GM12872 (cell line): ENCODE measurements around the gene CADPS.

ENCODE experiments used
- TF ChIP-seq, protein P1 (sequence below): IDR thresholded peaks from 3 replicates; pipeline ENCODE4 v1.5.1; 2011; ENCODE audit warnings: low read depth, mild to moderate bottlenecking, low read length, moderate library complexity; ENCODE audit not compliant: insufficient read depth

CADPS gene

GRCh38 chr3:62688812-62689211, 186.4 kb downstream of the CADPS start:
- TF ChIP-seq, protein P1, sequence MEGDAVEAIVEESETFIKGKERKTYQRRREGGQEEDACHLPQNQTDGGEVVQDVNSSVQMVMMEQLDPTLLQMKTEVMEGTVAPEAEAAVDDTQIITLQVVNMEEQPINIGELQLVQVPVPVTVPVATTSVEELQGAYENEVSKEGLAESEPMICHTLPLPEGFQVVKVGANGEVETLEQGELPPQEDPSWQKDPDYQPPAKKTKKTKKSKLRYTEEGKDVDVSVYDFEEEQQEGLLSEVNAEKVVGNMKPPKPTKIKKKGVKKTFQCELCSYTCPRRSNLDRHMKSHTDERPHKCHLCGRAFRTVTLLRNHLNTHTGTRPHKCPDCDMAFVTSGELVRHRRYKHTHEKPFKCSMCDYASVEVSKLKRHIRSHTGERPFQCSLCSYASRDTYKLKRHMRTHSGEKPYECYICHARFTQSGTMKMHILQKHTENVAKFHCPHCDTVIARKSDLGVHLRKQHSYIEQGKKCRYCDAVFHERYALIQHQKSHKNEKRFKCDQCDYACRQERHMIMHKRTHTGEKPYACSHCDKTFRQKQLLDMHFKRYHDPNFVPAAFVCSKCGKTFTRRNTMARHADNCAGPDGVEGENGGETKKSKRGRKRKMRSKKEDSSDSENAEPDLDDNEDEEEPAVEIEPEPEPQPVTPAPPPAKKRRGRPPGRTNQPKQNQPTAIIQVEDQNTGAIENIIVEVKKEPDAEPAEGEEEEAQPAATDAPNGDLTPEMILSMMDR = no peak

DNA sequence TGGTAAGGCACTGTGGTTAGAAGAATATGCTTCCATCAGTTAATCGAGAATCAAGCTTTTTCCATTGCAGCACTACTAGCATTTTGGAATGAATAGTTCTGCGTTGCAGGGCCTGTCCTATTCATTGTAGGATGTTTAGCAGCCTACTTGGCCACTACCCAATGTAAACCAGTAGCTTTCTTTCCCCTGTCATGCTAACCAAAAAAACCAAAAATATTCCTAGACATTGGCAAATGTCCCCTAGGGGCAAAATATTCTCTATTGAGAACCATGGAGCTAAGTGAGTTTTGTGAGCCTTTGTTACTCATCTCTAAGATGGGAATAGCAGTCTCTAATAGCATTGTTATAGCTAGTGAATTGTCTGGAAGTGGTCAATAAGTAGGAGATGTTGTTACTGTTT, 187.2 kb downstream of the CADPS start:
- TF ChIP-seq, protein P1 = no peak

GRCh38 chr3:62686503-62687294, 188.5 kb downstream of the CADPS start:
- TF ChIP-seq, protein P1 = no peak

- TF ChIP-seq, protein P1 = no peak
Observed at GRCh38 chr3:62682826-62683225, 192.4 kb downstream of the CADPS start.

DNA sequence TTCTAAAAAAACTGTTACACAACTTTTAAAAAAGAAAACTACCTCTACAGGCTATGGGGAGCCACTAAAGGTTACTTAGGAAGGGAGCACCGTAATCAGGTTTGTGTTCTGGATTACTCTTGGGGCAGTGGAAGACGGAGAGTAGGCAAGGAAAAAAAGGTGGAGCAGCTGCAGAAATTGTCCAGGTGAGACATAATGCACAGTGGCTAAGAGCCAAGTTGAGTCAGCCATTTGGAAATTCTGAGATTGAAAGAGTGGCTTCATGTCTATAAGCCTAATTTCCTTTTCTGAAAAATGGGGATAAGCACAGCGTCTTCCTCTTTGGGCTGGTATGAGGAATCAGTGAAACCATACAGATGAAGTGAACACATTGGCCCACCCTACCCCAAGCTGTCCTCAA, 195.2 kb downstream of the CADPS start:
- TF ChIP-seq, protein P1 = no peak

- TF ChIP-seq, protein P1 = no peak
Observed at GRCh38 chr3:62678841-62679240, 196.4 kb downstream of the CADPS start.

GRCh38 chr3:62677926-62678325, 197.3 kb downstream of the CADPS start:
- TF ChIP-seq, protein P1 = no peak
